GM23248 (cell line): ENCODE measurements around the gene ZNF236. TPM values are rescaled to one million over a fixed set of nuclear protein-coding genes. Genes with fewer than 3 reads are reported as not detected.

Source experiments
- DNase-seq: peaks from one replicate; pipeline ENCODE4 v3.0.0-alpha.2; 2015
- H2AFZ ChIP-seq: fragments of 200-600 bp; sonication (generic); 2 replicates; pipeline ENCODE4 v1.6.1; 2016; ENCODE audit warnings: antibody characterized with exemption
- H3F3A ChIP-seq: fragments of 200-600 bp; sonication (generic); 2 replicates; pipeline ENCODE4 v1.6.1; 2016; ENCODE audit warnings: mild to moderate bottlenecking, antibody characterized with exemption, mixed run types; ENCODE audit not compliant: insufficient read depth
- H3K27ac ChIP-seq: fragments of 200-600 bp; sonication (generic); 2 replicates; pipeline ENCODE4 v1.5.1; 2016; ENCODE audit warnings: mild to moderate bottlenecking
- H3K27me3 ChIP-seq: fragments of 200-600 bp; sonication (generic); replicated peaks from 2 replicates; pipeline ENCODE4 v1.6.1; 2016; ENCODE audit warnings: mild to moderate bottlenecking; ENCODE audit not compliant: insufficient read depth
- H3K36me3 ChIP-seq: fragments of 200-600 bp; sonication (generic); 2 replicates; pipeline ENCODE4 v1.6.1; 2016; ENCODE audit warnings: low read depth, mild to moderate bottlenecking
- H3K4me1 ChIP-seq: fragments of 200-600 bp; sonication (generic); 2 replicates; pipeline ENCODE4 v1.6.1; 2016; ENCODE audit warnings: mild to moderate bottlenecking; ENCODE audit not compliant: insufficient read depth
- H3K4me2 ChIP-seq: fragments of 200-600 bp; sonication (generic); one replicate; pipeline ENCODE4 v1.6.1; 2016; ENCODE audit warnings: mild to moderate bottlenecking; ENCODE audit not compliant: unreplicated experiment
- H3K4me3 ChIP-seq: fragments of 200-600 bp; sonication (generic); 2 replicates; pipeline ENCODE4 v1.5.1; 2016; ENCODE audit warnings: mild to moderate bottlenecking
- H3K79me2 ChIP-seq: fragments of 200-600 bp; sonication (generic); 2 replicates; pipeline ENCODE4 v1.6.1; 2016; ENCODE audit warnings: mild to moderate bottlenecking; ENCODE audit not compliant: insufficient read depth
- H3K9ac ChIP-seq: fragments of 200-600 bp; sonication (generic); 2 replicates; pipeline ENCODE4 v1.6.1; 2016; ENCODE audit warnings: mild to moderate bottlenecking
- H3K9me2 ChIP-seq: fragments of 200-600 bp; sonication (generic); 2 replicates; pipeline ENCODE4 v1.6.1; 2016; ENCODE audit warnings: mixed run types, mild to moderate bottlenecking, moderate library complexity; ENCODE audit not compliant: insufficient read depth
- H3K9me3 ChIP-seq: fragments of 200-600 bp; sonication (generic); one replicate; pipeline ENCODE4 v1.6.1; 2017; ENCODE audit warnings: low read depth
- H4K20me1 ChIP-seq: fragments of 200-600 bp; sonication (generic); 2 replicates; pipeline ENCODE4 v1.6.0; 2016; ENCODE audit not compliant: insufficient read depth
- EZH2 ChIP-seq: fragments of 200-600 bp; sonication (generic); IDR thresholded peaks from 2 replicates; pipeline ENCODE4 v1.6.1; 2018; ENCODE audit warnings: antibody characterized with exemption, mild to moderate bottlenecking; ENCODE audit not compliant: insufficient read depth, poor library complexity, severe bottlenecking
- EZH2phosphoT487 ChIP-seq: fragments of 200-600 bp; sonication (generic); IDR thresholded peaks from 2 replicates; pipeline ENCODE4 v1.6.1; 2018; ENCODE audit warnings: antibody characterized with exemption, moderate library complexity, mild to moderate bottlenecking, low read depth; ENCODE audit not compliant: insufficient read depth
- WGBS, 2 experiments: methylation state at CpG; one replicate each; pipeline ENCODE4 v1.1.6; 2015 to 2017; ENCODE audit warnings: low lambda C conversion rate in 2 of 2, low coverage in 1 of 2; ENCODE audit errors: missing lambda C conversion rate in 2 of 2; 5-methylcytosine and 5-hydroxymethylcytosine counted together
- in situ Hi-C: fragments of 300-500 bp; cut with MboI; formaldehyde crosslinking; loops from 2 replicates; pipeline ENCODE4 v1.15.0; 2020
- polyA plus RNA-seq: library from polyadenylated mRNA; unstranded; fragments of >200 nt; fragmentation: Nextera tagmentation; extraction: Ambion mirVana; gene quantifications from 2 replicates; pipeline ENCODE4 v1.2.1, GENCODE V29; 2016
- total RNA-seq: library from RNA; depleted of rRNA; stranded (reverse); fragments of >200 nt; shearing (Covaris generic); gene quantifications from 2 replicates; pipeline ENCODE4 v1.2.3, GENCODE V29; 2014

ZNF236 gene
- total and polyA plus RNA-seq, 2 experiments from 2014 or later, result 4.6 to 12.4 TPM

- no peak overlapping the region for H2AFZ ChIP-seq
- no peaks in the 10 kb centered on the region for H3K9me2 ChIP-seq
- no peaks in the 10 kb centered on the region for H3K27me3 ChIP-seq
- no peaks in the 10 kb centered on the region for H3K4me1 ChIP-seq
- no peak overlapping the region for H3K4me2 ChIP-seq
- no peaks in the 10 kb centered on the region for H3K9me3 ChIP-seq
- peaks cover 50% of the 10 kb centered on the region for H3K36me3 ChIP-seq
- no peaks in the 10 kb centered on the region for H3F3A ChIP-seq
- no peak overlapping the region for H3K9ac ChIP-seq
- no peaks in the 10 kb centered on the region for H3K79me2 ChIP-seq
- DNase-seq, result no peak
- in situ Hi-C loops, result no loop called here
- no peak overlapping the region for H3K4me3 ChIP-seq
- no peak overlapping the region for H3K27ac ChIP-seq
- TF ChIP-seq EZH2phosphoT487 (no peak), EZH2 (no peak)
- 85 to 86% methylated on average over 7 of the region's 7 CpGs for WGBS, 2 experiments
- no peaks in the 10 kb centered on the region for H4K20me1 ChIP-seq
Measured at GRCh38 chr18:76911440-76911839, 89.1 kb downstream of the ZNF236 start.

GRCh38 chr18:76913583-76913982 lies 91.2 kb downstream of the ZNF236 start:
- Histone ChIP-seq H2AFZ (no peak overlapping the region), H3K4me1 (no peaks in the 10 kb centered on the region), H3K4me3 (no peak overlapping the region), H3F3A (no peaks in the 10 kb centered on the region), H3K27me3 (no peaks in the 10 kb centered on the region), H3K9ac (no peak overlapping the region), H3K79me2 (no peaks in the 10 kb centered on the region), H3K36me3 (peaks cover 55% of the 10 kb centered on the region), H3K27ac (no peak overlapping the region), H3K9me2 (no peaks in the 10 kb centered on the region), H4K20me1 (no peaks in the 10 kb centered on the region), H3K9me3 (no peaks in the 10 kb centered on the region), H3K4me2 (no peak overlapping the region)
- no peak for DNase-seq
- TF ChIP-seq EZH2phosphoT487, result no peak
- no peak for TF ChIP-seq EZH2
- in situ Hi-C loops, result no loop called here
- 82 to 88% methylated on average over 7 of the region's 7 CpGs for WGBS, 2 experiments

- no peaks in the 10 kb centered on the region for H3K4me1 ChIP-seq
- no peak for TF ChIP-seq EZH2phosphoT487
- no peaks in the 10 kb centered on the region for H3K27me3 ChIP-seq
- 98 to 99% methylated on average over 8 of the region's 8 CpGs for WGBS, 2 experiments
- H3K9me2 ChIP-seq, result no peaks in the 10 kb centered on the region
- in situ Hi-C loops, result no loop called here
- H3K9me3 ChIP-seq, result no peaks in the 10 kb centered on the region
- H3K36me3 ChIP-seq, result peaks cover 54% of the 10 kb centered on the region
- H4K20me1 ChIP-seq, result no peaks in the 10 kb centered on the region
- no peaks in the 10 kb centered on the region for H3K79me2 ChIP-seq
- no peak overlapping the region for H3K9ac ChIP-seq
- H3K4me3 ChIP-seq, result no peak overlapping the region
- H3K4me2 ChIP-seq, result no peak overlapping the region
- no peak overlapping the region for H2AFZ ChIP-seq
- H3K27ac ChIP-seq, result no peak overlapping the region
- no peak for DNase-seq
- no peaks in the 10 kb centered on the region for H3F3A ChIP-seq
Measured at GRCh38 chr18:76914314-76914713, 92.0 kb downstream of the ZNF236 start.

GRCh38 chr18:76914796-76915195 lies 92.4 kb downstream of the ZNF236 start:
- no peaks in the 10 kb centered on the region for H4K20me1 ChIP-seq
- H3K4me1 ChIP-seq, result no peaks in the 10 kb centered on the region
- no peak overlapping the region for H2AFZ ChIP-seq
- H3K9me3 ChIP-seq, result no peaks in the 10 kb centered on the region
- H3K9ac ChIP-seq, result no peak overlapping the region
- peaks cover 51% of the 10 kb centered on the region for H3K36me3 ChIP-seq
- no peak overlapping the region for H3K4me3 ChIP-seq
- no peaks in the 10 kb centered on the region for H3F3A ChIP-seq
- DNase-seq, result no peak
- H3K27ac ChIP-seq, result no peak overlapping the region
- TF ChIP-seq EZH2 (no peak), EZH2phosphoT487 (no peak)
- no peaks in the 10 kb centered on the region for H3K79me2 ChIP-seq
- no peak overlapping the region for H3K4me2 ChIP-seq
- no peaks in the 10 kb centered on the region for H3K27me3 ChIP-seq
- H3K9me2 ChIP-seq, result no peaks in the 10 kb centered on the region
- 63 to 66% methylated on average over 3 of the region's 3 CpGs for WGBS, 2 experiments
- in situ Hi-C loops, result no loop called here

- H3K27ac ChIP-seq, result no peak overlapping the region
- no peak for DNase-seq
- no peaks in the 10 kb centered on the region for H4K20me1 ChIP-seq
- H3K4me1 ChIP-seq, result no peaks in the 10 kb centered on the region
- TF ChIP-seq EZH2phosphoT487 (no peak), EZH2 (no peak)
- in situ Hi-C loops, result no loop called here
- WGBS, 2 experiments, result 78 to 80% methylated on average over 5 of the region's 5 CpGs
- H2AFZ ChIP-seq, result no peak overlapping the region
- H3F3A ChIP-seq, result no peaks in the 10 kb centered on the region
- H3K4me3 ChIP-seq, result no peak overlapping the region
- H3K9me2 ChIP-seq, result no peaks in the 10 kb centered on the region
- no peaks in the 10 kb centered on the region for H3K79me2 ChIP-seq
- no peak overlapping the region for H3K4me2 ChIP-seq
- no peaks in the 10 kb centered on the region for H3K27me3 ChIP-seq
- H3K36me3 ChIP-seq, result peaks cover 44% of the 10 kb centered on the region
- H3K9ac ChIP-seq, result no peak overlapping the region
- H3K9me3 ChIP-seq, result no peaks in the 10 kb centered on the region
Measured at GRCh38 chr18:76915456-76915855, 93.1 kb downstream of the ZNF236 start.
